K562 (cell line): ENCODE measurements around the gene RAPGEF5. TPM values are rescaled to one million over a fixed set of nuclear protein-coding genes. Genes with fewer than 3 reads are reported as not detected.
A peak's percentile ranks its signal among the peaks of the same experiment; 100 is the strongest.

Source experiments
- BACH1 ChIP-seq: fragments of 200-800 bp; sonication (Bioruptor generic); IDR thresholded peaks from 2 replicates; pipeline ENCODE4 v1.6.1; 2016; ENCODE audit warnings: missing genetic modification characterization, missing compliant biosample characterization
- CBFB ChIP-seq: sonication (generic); formaldehyde crosslinking; IDR thresholded peaks from 2 replicates; pipeline ENCODE4 v1.4.0; 2020; ENCODE audit warnings: mild to moderate bottlenecking, missing genetic modification reagents
- ESRRA ChIP-seq: fragments of 450-650 bp; IDR thresholded peaks from 2 replicates; pipeline ENCODE4 v1.6.1; 2014; ENCODE audit warnings: low read depth, mild to moderate bottlenecking, moderate library complexity, borderline replicate concordance
- GATAD2B ChIP-seq: fragments of 450-650 bp; IDR thresholded peaks from 2 replicates; pipeline ENCODE4 v1.6.1; 2017; ENCODE audit warnings: mild to moderate bottlenecking, borderline replicate concordance
- MECOM ChIP-seq: fragments of 250-450 bp; sonication (Bioruptor Pico); IDR thresholded peaks from 2 replicates; pipeline ENCODE4 v1.8.0; 2022; ENCODE audit warnings: inconsistent platforms
- NFXL1 ChIP-seq: fragments of 450-650 bp; formaldehyde crosslinking; IDR thresholded peaks from 2 replicates; pipeline ENCODE4 v1.4.0; 2021; ENCODE audit warnings: mild to moderate bottlenecking
- NR2F6 ChIP-seq: fragments of 450-650 bp; formaldehyde crosslinking; IDR thresholded peaks from 2 replicates; pipeline ENCODE4 v1.4.0; 2020; ENCODE audit warnings: mild to moderate bottlenecking
- PHB2 ChIP-seq: fragments of 450-650 bp; IDR thresholded peaks from 2 replicates; pipeline ENCODE4 v1.6.1; 2017; ENCODE audit warnings: low read depth
- PURB ChIP-seq: sonication (generic); formaldehyde crosslinking; IDR thresholded peaks from 2 replicates; pipeline ENCODE4 v1.9.0; 2021; ENCODE audit warnings: low read depth, mild to moderate bottlenecking, missing genetic modification reagents
- RFX1 ChIP-seq: fragments of 450-650 bp; IDR thresholded peaks from 2 replicates; pipeline ENCODE4 v1.6.1; 2016; ENCODE audit warnings: mild to moderate bottlenecking, moderate library complexity
- SMAD3 ChIP-seq: fragments of 450-650 bp; formaldehyde crosslinking; conservative IDR thresholded peaks from 2 replicates; pipeline ENCODE4 v1.4.0; 2020; ENCODE audit warnings: mild to moderate bottlenecking
- TAL1 ChIP-seq: fragments of 450-650 bp; IDR thresholded peaks from 2 replicates; pipeline ENCODE4 v1.6.1; 2016; ENCODE audit warnings: mild to moderate bottlenecking
- ZNF134 ChIP-seq: fragments of 250-450 bp; sonication (Bioruptor Pico); conservative IDR thresholded peaks from 2 replicates; pipeline ENCODE4 v1.4.0; 2020
- ZNF644 ChIP-seq: fragments of 200-800 bp; sonication (Bioruptor generic); IDR thresholded peaks from 2 replicates; pipeline ENCODE4 v1.6.1; 2016; ENCODE audit warnings: low read depth, missing genetic modification characterization, missing compliant biosample characterization
- ZNF696 ChIP-seq: fragments of 250-450 bp; sonication (Bioruptor Pico); conservative IDR thresholded peaks from 2 replicates; pipeline ENCODE4 v1.4.0; 2020; ENCODE audit warnings: mild to moderate bottlenecking, moderate library complexity
- polyA plus RNA-seq, 8 experiments: library from polyadenylated mRNA; depleted of rRNA in 4 of 8; stranded (reverse) in 5 of 8; unstranded in 3 of 8; fragments of >200 nt; fragmentation: Nextera tagmentation in 2 of 8; fragmentation: Illumina TruSeq in 1 of 8; extraction: Ambion mirVana in 2 of 8; extraction: Trizol in 1 of 8; gene quantifications; 2 replicates each; pipeline versions ENCODE4 v1.2.1 to v1.2.3, GENCODE V29; 2011 to 2014; ENCODE audit warnings: inconsistent platforms in 1 of 8, missing spikeins in 1 of 8
- total RNA-seq, 7 experiments: library from RNA; depleted of rRNA in 6 of 7; stranded (reverse); fragments of >200 nt in 6 of 7; fragmentation: Illumina TruSeq in 2 of 7; extraction: Trizol in 2 of 7; gene quantifications; 2 replicates each; pipeline versions ENCODE4 v1.2.1 to v1.2.3, GENCODE V29; 2011 to 2021; ENCODE audit warnings: low replicate concordance in 1 of 7
- TF ChIP-seq, protein P1 (sequence below): fragments of 250-450 bp; sonication (Bioruptor Pico); IDR thresholded peaks from 2 replicates; pipeline ENCODE4 v1.4.0; 2020; ENCODE audit warnings: mild to moderate bottlenecking, moderate library complexity
- TF ChIP-seq, protein P2 (sequence below): IDR thresholded peaks from 3 replicates; pipeline ENCODE4 v1.6.1; 2011; ENCODE audit warnings: borderline replicate concordance, mild to moderate bottlenecking; ENCODE audit not compliant: insufficient read length, insufficient read depth
- TF ChIP-seq, protein P3 (sequence below): fragments of 250-450 bp; sonication (Bioruptor Pico); IDR thresholded peaks from 2 replicates; pipeline ENCODE4 v1.4.0; 2020; ENCODE audit warnings: mild to moderate bottlenecking, moderate library complexity, borderline replicate concordance
- TF ChIP-seq, protein P4 (sequence below): sonication (generic); formaldehyde crosslinking; IDR thresholded peaks from 2 replicates; pipeline ENCODE4 v1.8.0; 2022; ENCODE audit warnings: missing genetic modification reagents, mild to moderate bottlenecking, borderline replicate concordance
- TF ChIP-seq, protein P5 (sequence below): fragments of 450-650 bp; formaldehyde crosslinking; conservative IDR thresholded peaks from 2 replicates; pipeline ENCODE4 v1.4.0; 2022; ENCODE audit warnings: mild to moderate bottlenecking, missing genetic modification characterization

The RAPGEF5 gene
- total and polyA plus RNA-seq, 9 of the 15 experiments (the other 6 are each of a cell fraction or from before 2014, with no cell fraction given) = 0.39 to 2.0 (median 1.1) TPM

DNA sequence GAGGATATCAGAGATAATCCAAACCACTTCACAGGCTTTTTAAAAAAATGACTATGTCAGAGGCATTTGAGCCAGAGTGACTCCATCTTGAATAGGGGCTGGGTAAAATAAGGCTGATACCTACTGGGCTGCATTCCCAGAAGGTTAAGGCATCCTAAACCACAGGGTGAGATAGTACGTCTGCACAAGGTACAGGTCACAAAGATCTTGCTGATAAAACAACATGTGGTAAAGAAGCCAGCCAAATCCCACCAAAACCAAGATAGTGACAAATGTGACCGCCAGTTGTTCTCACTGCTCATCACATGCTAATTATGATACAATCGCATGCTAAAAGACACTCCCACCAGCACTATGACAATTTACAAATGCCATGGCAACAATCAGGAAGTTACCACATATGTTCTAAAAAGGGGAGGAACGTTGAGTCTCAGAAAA is 177.5 kb downstream of the RAPGEF5 start (continued):
- TF ChIP-seq, protein P1, sequence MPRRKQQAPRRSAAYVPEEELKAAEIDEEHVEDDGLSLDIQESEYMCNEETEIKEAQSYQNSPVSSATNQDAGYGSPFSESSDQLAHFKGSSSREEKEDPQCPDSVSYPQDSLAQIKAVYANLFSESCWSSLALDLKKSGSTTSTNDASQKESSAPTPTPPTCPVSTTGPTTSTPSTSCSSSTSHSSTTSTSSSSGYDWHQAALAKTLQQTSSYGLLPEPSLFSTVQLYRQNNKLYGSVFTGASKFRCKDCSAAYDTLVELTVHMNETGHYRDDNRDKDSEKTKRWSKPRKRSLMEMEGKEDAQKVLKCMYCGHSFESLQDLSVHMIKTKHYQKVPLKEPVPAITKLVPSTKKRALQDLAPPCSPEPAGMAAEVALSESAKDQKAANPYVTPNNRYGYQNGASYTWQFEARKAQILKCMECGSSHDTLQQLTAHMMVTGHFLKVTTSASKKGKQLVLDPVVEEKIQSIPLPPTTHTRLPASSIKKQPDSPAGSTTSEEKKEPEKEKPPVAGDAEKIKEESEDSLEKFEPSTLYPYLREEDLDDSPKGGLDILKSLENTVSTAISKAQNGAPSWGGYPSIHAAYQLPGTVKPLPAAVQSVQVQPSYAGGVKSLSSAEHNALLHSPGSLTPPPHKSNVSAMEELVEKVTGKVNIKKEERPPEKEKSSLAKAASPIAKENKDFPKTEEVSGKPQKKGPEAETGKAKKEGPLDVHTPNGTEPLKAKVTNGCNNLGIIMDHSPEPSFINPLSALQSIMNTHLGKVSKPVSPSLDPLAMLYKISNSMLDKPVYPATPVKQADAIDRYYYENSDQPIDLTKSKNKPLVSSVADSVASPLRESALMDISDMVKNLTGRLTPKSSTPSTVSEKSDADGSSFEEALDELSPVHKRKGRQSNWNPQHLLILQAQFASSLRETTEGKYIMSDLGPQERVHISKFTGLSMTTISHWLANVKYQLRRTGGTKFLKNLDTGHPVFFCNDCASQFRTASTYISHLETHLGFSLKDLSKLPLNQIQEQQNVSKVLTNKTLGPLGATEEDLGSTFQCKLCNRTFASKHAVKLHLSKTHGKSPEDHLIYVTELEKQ (CRISPR knock-in tag) = peak; percentile 73; the same call in 1 of the 2 replicates
- TF ChIP-seq, protein P2, sequence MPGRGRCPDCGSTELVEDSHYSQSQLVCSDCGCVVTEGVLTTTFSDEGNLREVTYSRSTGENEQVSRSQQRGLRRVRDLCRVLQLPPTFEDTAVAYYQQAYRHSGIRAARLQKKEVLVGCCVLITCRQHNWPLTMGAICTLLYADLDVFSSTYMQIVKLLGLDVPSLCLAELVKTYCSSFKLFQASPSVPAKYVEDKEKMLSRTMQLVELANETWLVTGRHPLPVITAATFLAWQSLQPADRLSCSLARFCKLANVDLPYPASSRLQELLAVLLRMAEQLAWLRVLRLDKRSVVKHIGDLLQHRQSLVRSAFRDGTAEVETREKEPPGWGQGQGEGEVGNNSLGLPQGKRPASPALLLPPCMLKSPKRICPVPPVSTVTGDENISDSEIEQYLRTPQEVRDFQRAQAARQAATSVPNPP = no peak
- TF ChIP-seq, protein P3, sequence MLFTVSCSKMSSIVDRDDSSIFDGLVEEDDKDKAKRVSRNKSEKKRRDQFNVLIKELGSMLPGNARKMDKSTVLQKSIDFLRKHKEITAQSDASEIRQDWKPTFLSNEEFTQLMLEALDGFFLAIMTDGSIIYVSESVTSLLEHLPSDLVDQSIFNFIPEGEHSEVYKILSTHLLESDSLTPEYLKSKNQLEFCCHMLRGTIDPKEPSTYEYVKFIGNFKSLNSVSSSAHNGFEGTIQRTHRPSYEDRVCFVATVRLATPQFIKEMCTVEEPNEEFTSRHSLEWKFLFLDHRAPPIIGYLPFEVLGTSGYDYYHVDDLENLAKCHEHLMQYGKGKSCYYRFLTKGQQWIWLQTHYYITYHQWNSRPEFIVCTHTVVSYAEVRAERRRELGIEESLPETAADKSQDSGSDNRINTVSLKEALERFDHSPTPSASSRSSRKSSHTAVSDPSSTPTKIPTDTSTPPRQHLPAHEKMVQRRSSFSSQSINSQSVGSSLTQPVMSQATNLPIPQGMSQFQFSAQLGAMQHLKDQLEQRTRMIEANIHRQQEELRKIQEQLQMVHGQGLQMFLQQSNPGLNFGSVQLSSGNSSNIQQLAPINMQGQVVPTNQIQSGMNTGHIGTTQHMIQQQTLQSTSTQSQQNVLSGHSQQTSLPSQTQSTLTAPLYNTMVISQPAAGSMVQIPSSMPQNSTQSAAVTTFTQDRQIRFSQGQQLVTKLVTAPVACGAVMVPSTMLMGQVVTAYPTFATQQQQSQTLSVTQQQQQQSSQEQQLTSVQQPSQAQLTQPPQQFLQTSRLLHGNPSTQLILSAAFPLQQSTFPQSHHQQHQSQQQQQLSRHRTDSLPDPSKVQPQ = peak; percentile 20; the same call in 1 of the 2 replicates
- TF ChIP-seq BACH1 (tag) = peak; percentile 93
- TF ChIP-seq SMAD3 (CRISPR knock-in tag) = peak; percentile 97
- TF ChIP-seq RFX1 = peak; percentile 70
- no peak for TF ChIP-seq TAL1
- TF ChIP-seq GATAD2B = no peak
- TF ChIP-seq MECOM = peak; percentile 53; the same call in 1 of the 2 replicates
- TF ChIP-seq NR2F6 (CRISPR knock-in tag) = no peak
- peak; percentile 33; the same call in 1 of the 2 replicates for TF ChIP-seq NFXL1
- no peak for TF ChIP-seq ZNF696 (CRISPR knock-in tag)
- no peak for TF ChIP-seq CBFB (CRISPR knock-in tag)
- TF ChIP-seq, protein P4, sequence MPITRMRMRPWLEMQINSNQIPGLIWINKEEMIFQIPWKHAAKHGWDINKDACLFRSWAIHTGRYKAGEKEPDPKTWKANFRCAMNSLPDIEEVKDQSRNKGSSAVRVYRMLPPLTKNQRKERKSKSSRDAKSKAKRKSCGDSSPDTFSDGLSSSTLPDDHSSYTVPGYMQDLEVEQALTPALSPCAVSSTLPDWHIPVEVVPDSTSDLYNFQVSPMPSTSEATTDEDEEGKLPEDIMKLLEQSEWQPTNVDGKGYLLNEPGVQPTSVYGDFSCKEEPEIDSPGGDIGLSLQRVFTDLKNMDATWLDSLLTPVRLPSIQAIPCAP = no peak
- TF ChIP-seq, protein P5, sequence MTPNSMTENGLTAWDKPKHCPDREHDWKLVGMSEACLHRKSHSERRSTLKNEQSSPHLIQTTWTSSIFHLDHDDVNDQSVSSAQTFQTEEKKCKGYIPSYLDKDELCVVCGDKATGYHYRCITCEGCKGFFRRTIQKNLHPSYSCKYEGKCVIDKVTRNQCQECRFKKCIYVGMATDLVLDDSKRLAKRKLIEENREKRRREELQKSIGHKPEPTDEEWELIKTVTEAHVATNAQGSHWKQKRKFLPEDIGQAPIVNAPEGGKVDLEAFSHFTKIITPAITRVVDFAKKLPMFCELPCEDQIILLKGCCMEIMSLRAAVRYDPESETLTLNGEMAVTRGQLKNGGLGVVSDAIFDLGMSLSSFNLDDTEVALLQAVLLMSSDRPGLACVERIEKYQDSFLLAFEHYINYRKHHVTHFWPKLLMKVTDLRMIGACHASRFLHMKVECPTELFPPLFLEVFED (CRISPR knock-in tag) = peak; percentile 75
- TF ChIP-seq PHB2 = no peak
- peak; percentile 44; the same call in 1 of the 2 replicates for TF ChIP-seq ESRRA
- no peak for TF ChIP-seq PURB
- TF ChIP-seq ZNF644 (tag) = peak; percentile 97
- TF ChIP-seq ZNF134 = peak; percentile 72; the same call in 1 of the 2 replicates
